Thyroid gland (tissue), 4 donors: ENCODE data around the gene ENOX1. TPM values are rescaled to one million over a fixed set of nuclear protein-coding genes. Genes with fewer than 3 reads are reported as not detected.

Source experiments
- DNase-seq, 2 donors: peaks; one replicate each; pipeline ENCODE4 v3.0.0-alpha.2; 2019
- H3K27ac ChIP-seq, 3 donors: fragments of 200-600 bp; sonication (generic); 1 replicate in 2 of 3; 2 replicates in 1 of 3; pipeline ENCODE4 v1.5.1; 2016 to 2019; ENCODE audit warnings: mild to moderate bottlenecking in 1 of 3, moderate library complexity in 1 of 3
- H3K27me3 ChIP-seq: fragments of 200-600 bp; sonication (generic); one replicate; pipeline ENCODE4 v1.5.1; 2019
- H3K36me3 ChIP-seq, 2 donors: fragments of 200-600 bp; sonication (generic); one replicate each; pipeline ENCODE4 v1.5.1; 2016 to 2019
- H3K4me1 ChIP-seq, 2 donors: fragments of 200-600 bp; sonication (generic); one replicate each; pipeline ENCODE4 v1.5.1; 2017 to 2019
- H3K4me3 ChIP-seq, 3 donors: fragments of 200-600 bp; sonication (generic); replicated peaks in 1 of 3; 1 replicate in 2 of 3; 2 replicates in 1 of 3; pipeline ENCODE4 v1.5.1; 2016; ENCODE audit warnings: mild to moderate bottlenecking in 1 of 3
- H3K9me3 ChIP-seq: fragments of 200-600 bp; sonication (generic); one replicate; pipeline ENCODE4 v1.5.1; 2017
- POLR2A ChIP-seq, 2 donors: fragments of 450-650 bp; IDR thresholded peaks; one replicate each; pipeline ENCODE4 v1.6.1; 2017; ENCODE audit warnings: antibody characterized with exemption in 2 of 2, mild to moderate bottlenecking in 2 of 2, moderate library complexity in 1 of 2
- WGBS, 2 donors: methylation state at CpG; one replicate each; pipeline ENCODE4 v1.1.5; 2017; 5-methylcytosine and 5-hydroxymethylcytosine counted together
- intact Hi-C: fragments of 100-400 bp; cut with DNase I; formaldehyde crosslinking; loops from one replicate; pipeline ENCODE4 v1.15.1; 2023
- total RNA-seq, 4 donors: library from RNA; depleted of rRNA; stranded (reverse); fragments of >200 nt; gene quantifications; one replicate each; pipeline ENCODE4 v1.2.3, GENCODE V29; 2016
- TF ChIP-seq, protein P1 (sequence below), 6 experiments: fragments of 200-600 bp in 3 of 6; fragments of 450-650 bp in 3 of 6; sonication (generic) in 3 of 6; IDR thresholded peaks; one replicate each; pipeline ENCODE4 v1.5.1; 2016 to 2019; ENCODE audit warnings: antibody characterized with exemption in 6 of 6, mild to moderate bottlenecking in 2 of 6, inconsistent platforms in 1 of 6, moderate library complexity in 1 of 6

ENOX1 gene
- total RNA-seq, 4 donors from 2014 or later = 0.13 to 1.8 (median 0.31) TPM

- Histone ChIP-seq H3K36me3 (no peaks in the 10 kb centered on the region), H3K4me1 (no peaks in the 10 kb centered on the region), H3K9me3 (no peaks in the 10 kb centered on the region), H3K27ac (no peak overlapping the region), H3K27me3 (no peaks in the 10 kb centered on the region), H3K4me3 (no peak overlapping the region)
- WGBS, 2 donors = 72 to 87% methylated on average over 2 of the region's 2 CpGs
- intact Hi-C loops = no loop called here
- TF ChIP-seq POLR2A (IDR thresholded peaks at IDR 0.05) = no peak
- DNase-seq = no peak
Observed at GRCh38 chr13:43375797-43376465, 410.8 kb downstream of the ENOX1 start.

GRCh38 chr13:43374621-43375020 is 412.2 kb downstream of the ENOX1 start:
- H3K4me3 ChIP-seq = no peak overlapping the region
- intact Hi-C loops = no loop called here
- no peaks in the 10 kb centered on the region for H3K27me3 ChIP-seq
- H3K9me3 ChIP-seq = no peaks in the 10 kb centered on the region
- no peaks in the 10 kb centered on the region for H3K4me1 ChIP-seq
- no peaks in the 10 kb centered on the region for H3K36me3 ChIP-seq
- 59 to 69% methylated on average over 1 of the region's 1 CpG for WGBS, 2 donors
- H3K27ac ChIP-seq = no peak overlapping the region
- DNase-seq = no peak
- TF ChIP-seq, protein P1, sequence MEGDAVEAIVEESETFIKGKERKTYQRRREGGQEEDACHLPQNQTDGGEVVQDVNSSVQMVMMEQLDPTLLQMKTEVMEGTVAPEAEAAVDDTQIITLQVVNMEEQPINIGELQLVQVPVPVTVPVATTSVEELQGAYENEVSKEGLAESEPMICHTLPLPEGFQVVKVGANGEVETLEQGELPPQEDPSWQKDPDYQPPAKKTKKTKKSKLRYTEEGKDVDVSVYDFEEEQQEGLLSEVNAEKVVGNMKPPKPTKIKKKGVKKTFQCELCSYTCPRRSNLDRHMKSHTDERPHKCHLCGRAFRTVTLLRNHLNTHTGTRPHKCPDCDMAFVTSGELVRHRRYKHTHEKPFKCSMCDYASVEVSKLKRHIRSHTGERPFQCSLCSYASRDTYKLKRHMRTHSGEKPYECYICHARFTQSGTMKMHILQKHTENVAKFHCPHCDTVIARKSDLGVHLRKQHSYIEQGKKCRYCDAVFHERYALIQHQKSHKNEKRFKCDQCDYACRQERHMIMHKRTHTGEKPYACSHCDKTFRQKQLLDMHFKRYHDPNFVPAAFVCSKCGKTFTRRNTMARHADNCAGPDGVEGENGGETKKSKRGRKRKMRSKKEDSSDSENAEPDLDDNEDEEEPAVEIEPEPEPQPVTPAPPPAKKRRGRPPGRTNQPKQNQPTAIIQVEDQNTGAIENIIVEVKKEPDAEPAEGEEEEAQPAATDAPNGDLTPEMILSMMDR (IDR thresholded peaks at IDR 0.05) = no peak
- no peak for TF ChIP-seq POLR2A (IDR thresholded peaks at IDR 0.05)

DNA sequence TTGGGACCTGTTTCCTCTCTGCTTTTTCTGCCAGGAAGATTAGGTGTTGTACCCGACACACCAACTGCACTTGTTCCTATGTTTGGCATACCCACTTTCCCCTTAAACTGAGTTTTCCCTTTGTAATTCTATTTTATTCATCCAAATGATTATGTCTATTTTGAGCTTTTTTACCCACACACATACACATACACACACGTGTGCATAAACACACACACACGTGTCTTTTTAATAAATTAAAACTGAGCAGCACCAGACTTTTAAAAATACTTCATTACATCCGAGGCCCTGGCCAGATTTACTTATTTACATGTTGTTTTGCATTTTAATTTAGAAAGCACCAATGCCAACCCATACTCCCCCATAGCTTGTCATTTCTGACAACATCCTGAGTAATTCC is 413.4 kb downstream of the ENOX1 start:
- intact Hi-C loops = no loop called here
- Histone ChIP-seq H3K27me3 (no peaks in the 10 kb centered on the region), H3K4me1 (peaks cover 0 to 4% of the 10 kb centered on the region in 2 donors), H3K9me3 (no peaks in the 10 kb centered on the region), H3K36me3 (no peaks in the 10 kb centered on the region), H3K27ac (no peak overlapping the region), H3K4me3 (no peak overlapping the region)
- no peak for DNase-seq
- WGBS, 2 donors = 82 to 84% methylated on average over 4 of the region's 4 CpGs
- TF ChIP-seq, protein P1 (IDR thresholded peaks at IDR 0.05) = no peak
- no peak for TF ChIP-seq POLR2A (IDR thresholded peaks at IDR 0.05)

- intact Hi-C loops = no loop called here
- no peaks in the 10 kb centered on the region for H3K36me3 ChIP-seq
- H3K4me1 ChIP-seq = peaks cover 0 to 12% of the 10 kb centered on the region in 2 donors
- no peaks in the 10 kb centered on the region for H3K27me3 ChIP-seq
- no peaks in the 10 kb centered on the region for H3K9me3 ChIP-seq
- DNase-seq = no peak
- H3K27ac ChIP-seq = no peak overlapping the region
- H3K4me3 ChIP-seq = no peak overlapping the region
- TF ChIP-seq POLR2A (IDR thresholded peaks at IDR 0.05) = no peak
- TF ChIP-seq, protein P1 (IDR thresholded peaks at IDR 0.05) = no peak
- 89 to 93% methylated on average over 6 of the region's 6 CpGs for WGBS, 2 donors
Observed at GRCh38 chr13:43370842-43371241, 415.9 kb downstream of the ENOX1 start.

DNA sequence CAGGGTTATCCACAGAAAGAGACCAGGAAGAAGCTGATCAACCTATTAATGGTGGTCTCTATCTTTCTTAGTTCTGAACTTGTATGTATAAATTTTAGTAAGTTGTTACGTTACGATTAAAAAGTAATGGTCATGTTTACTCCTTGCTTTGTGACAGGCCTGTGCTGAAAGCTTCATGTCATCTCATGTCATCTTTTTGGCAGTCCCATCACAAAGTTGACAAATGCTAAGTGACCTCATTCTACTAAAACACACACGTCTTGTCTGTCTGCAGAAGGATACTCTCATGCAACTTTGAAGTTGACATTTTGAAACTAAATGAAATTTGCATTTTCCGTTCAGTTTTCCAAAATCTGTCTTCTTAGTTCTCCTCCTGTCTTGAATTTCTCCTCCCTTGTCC is 417.5 kb downstream of the ENOX1 start:
- no peak for DNase-seq
- no peaks in the 10 kb centered on the region for H3K36me3 ChIP-seq
- intact Hi-C loops = no loop called here
- peaks cover 0 to 12% of the 10 kb centered on the region in 2 donors for H3K4me1 ChIP-seq
- no peak for TF ChIP-seq POLR2A (IDR thresholded peaks at IDR 0.05)
- TF ChIP-seq, protein P1 (IDR thresholded peaks at IDR 0.05) = no peak
- H3K27me3 ChIP-seq = no peaks in the 10 kb centered on the region
- 73% methylated on average over 4 of the region's 4 CpGs for WGBS, 2 donors
- no peak overlapping the region for H3K4me3 ChIP-seq
- H3K9me3 ChIP-seq = no peaks in the 10 kb centered on the region
- no peak overlapping the region for H3K27ac ChIP-seq
